HEK293 (cell line): ENCODE data around the gene TTLL7.

Experiments used
- CTCF ChIA-PET: fragments of 350-600 bp; formaldehyde crosslinking; extraction: SDS; loops from one replicate; lab custom pipeline; 2021; ENCODE audit warnings: antibody characterized with exemption; lab: Yijun Ruan, JAX
- POLR2A ChIA-PET: fragments of 300-600 bp; formaldehyde crosslinking; extraction: SDS; loops from one replicate; lab custom pipeline; 2020; ENCODE audit warnings: antibody characterized with exemption, inconsistent platforms; lab: Yijun Ruan, JAX
- H3K27ac ChIP-seq: fragments of 200-500 bp; sonication (Bioruptor generic); 2 replicates; pipeline ENCODE4 v1.5.1; 2014; ENCODE audit warnings: low read depth, low read length, control low read depth, inconsistent platforms; ENCODE audit errors: extremely low read depth
- H3K36me3 ChIP-seq, 2 experiments: fragments of 200-500 bp in 1 of 2; sonication (Bioruptor generic) in 1 of 2; 1 replicate in 1 of 2; 2 replicates in 1 of 2; pipeline ENCODE4 v1.5.1; 2014 to 2017; ENCODE audit warnings: inconsistent platforms in 2 of 2, low read length in 2 of 2; ENCODE audit not compliant: control insufficient read depth in 2 of 2, insufficient read depth in 1 of 2
- H3K4me1 ChIP-seq: fragments of 200-500 bp; sonication (Bioruptor generic); 2 replicates; pipeline ENCODE4 v1.5.1; 2014; ENCODE audit warnings: mild to moderate bottlenecking, low read length, inconsistent platforms; ENCODE audit not compliant: control insufficient read depth, insufficient read depth
- H3K4me3 ChIP-seq: 2 replicates; pipeline ENCODE4 v1.5.1; 2011; ENCODE audit warnings: low read depth, mild to moderate bottlenecking, control low read depth, low read length, moderate library complexity
- H3K9me3 ChIP-seq: fragments of 200-500 bp; sonication (Bioruptor generic); 2 replicates; pipeline ENCODE4 v1.5.1; 2014; ENCODE audit warnings: low read depth, low read length, inconsistent platforms; ENCODE audit not compliant: control insufficient read depth, insufficient read depth
- BCL11A ChIP-seq: fragments of 450-650 bp; formaldehyde crosslinking; IDR thresholded peaks from 2 replicates; pipeline ENCODE4 v1.5.1; 2016; ENCODE audit warnings: low read depth, missing biosample characterization, missing genetic modification characterization
- GLIS1 ChIP-seq: fragments of 450-650 bp; formaldehyde crosslinking; IDR thresholded peaks from 2 replicates; pipeline ENCODE4 v1.5.1; 2016; ENCODE audit warnings: missing biosample characterization, missing genetic modification characterization
- KLF1 ChIP-seq: fragments of 450-650 bp; formaldehyde crosslinking; IDR thresholded peaks from 2 replicates; pipeline ENCODE4 v1.5.1; 2016; ENCODE audit warnings: missing biosample characterization, missing genetic modification characterization
- KLF7 ChIP-seq: fragments of 450-650 bp; formaldehyde crosslinking; IDR thresholded peaks from 2 replicates; pipeline ENCODE4 v1.5.1; 2016; ENCODE audit warnings: missing biosample characterization, missing genetic modification characterization, borderline replicate concordance
- KLF9 ChIP-seq: fragments of 450-650 bp; formaldehyde crosslinking; IDR thresholded peaks from 2 replicates; pipeline ENCODE4 v1.5.1; 2016; ENCODE audit warnings: missing biosample characterization, missing genetic modification characterization, low read depth
- SP7 ChIP-seq: fragments of 450-650 bp; formaldehyde crosslinking; IDR thresholded peaks from 2 replicates; pipeline ENCODE4 v1.5.1; 2016; ENCODE audit warnings: missing biosample characterization, missing genetic modification characterization
- ZBTB1 ChIP-seq: fragments of 450-650 bp; formaldehyde crosslinking; IDR thresholded peaks from 2 replicates; pipeline ENCODE4 v1.5.1; 2016; ENCODE audit warnings: missing biosample characterization, missing genetic modification characterization
- ZBTB17 ChIP-seq: fragments of 450-650 bp; formaldehyde crosslinking; IDR thresholded peaks from 2 replicates; pipeline ENCODE4 v1.5.1; 2016; ENCODE audit warnings: missing biosample characterization, missing genetic modification characterization
- ZFP41 ChIP-seq: fragments of 450-650 bp; formaldehyde crosslinking; IDR thresholded peaks from 2 replicates; pipeline ENCODE4 v1.5.1; 2016; ENCODE audit warnings: missing biosample characterization, missing genetic modification characterization, borderline replicate concordance
- ZNF174 ChIP-seq: fragments of 450-650 bp; formaldehyde crosslinking; IDR thresholded peaks from 2 replicates; pipeline ENCODE4 v1.5.0; 2017; ENCODE audit warnings: missing biosample characterization, mild to moderate bottlenecking, missing genetic modification characterization
- ZNF184 ChIP-seq: fragments of 450-650 bp; IDR thresholded peaks from 2 replicates; pipeline ENCODE4 v1.5.1; 2018; ENCODE audit warnings: missing biosample characterization, mild to moderate bottlenecking, missing genetic modification characterization
- ZNF2 ChIP-seq: fragments of 450-650 bp; formaldehyde crosslinking; IDR thresholded peaks from 2 replicates; pipeline ENCODE4 v1.5.1; 2016; ENCODE audit warnings: missing biosample characterization, missing genetic modification characterization
- ZNF211 ChIP-seq: fragments of 450-650 bp; formaldehyde crosslinking; IDR thresholded peaks from 2 replicates; pipeline ENCODE4 v1.5.1; 2016; ENCODE audit warnings: low read depth, missing biosample characterization, missing genetic modification characterization
- ZNF24 ChIP-seq: fragments of 450-650 bp; formaldehyde crosslinking; IDR thresholded peaks from 2 replicates; pipeline ENCODE4 v1.5.1; 2016; ENCODE audit warnings: missing biosample characterization, missing genetic modification characterization
- ZNF274 ChIP-seq, 2 experiments: fragments of 200-500 bp in 1 of 2; fragments of 450-650 bp in 1 of 2; sonication (Bioruptor generic) in 1 of 2; formaldehyde crosslinking in 1 of 2; IDR thresholded peaks; 2 replicates each; pipeline versions ENCODE4 v1.5.1 to v1.6.1; 2014 to 2016; ENCODE audit warnings: borderline replicate concordance in 1 of 2, inconsistent platforms in 1 of 2, low read length in 1 of 2, missing biosample characterization in 1 of 2, missing genetic modification characterization in 1 of 2
- ZNF311 ChIP-seq: fragments of 450-650 bp; formaldehyde crosslinking; IDR thresholded peaks from 2 replicates; pipeline ENCODE4 v1.5.1; 2017; ENCODE audit warnings: missing biosample characterization, missing genetic modification characterization, borderline replicate concordance
- ZNF335 ChIP-seq: fragments of 450-650 bp; formaldehyde crosslinking; conservative IDR thresholded peaks from 2 replicates; pipeline ENCODE4 v1.5.1; 2016; ENCODE audit warnings: missing biosample characterization, missing genetic modification characterization
- ZNF394 ChIP-seq: fragments of 450-650 bp; formaldehyde crosslinking; IDR thresholded peaks from 2 replicates; pipeline ENCODE4 v1.5.1; 2016; ENCODE audit warnings: missing biosample characterization, missing genetic modification characterization, mild to moderate bottlenecking, moderate library complexity, borderline replicate concordance
- ZNF426 ChIP-seq: fragments of 450-650 bp; formaldehyde crosslinking; IDR thresholded peaks from 2 replicates; pipeline ENCODE4 v1.5.1; 2017; ENCODE audit warnings: missing biosample characterization, missing genetic modification characterization, mild to moderate bottlenecking, inconsistent platforms, moderate library complexity
- ZNF48 ChIP-seq: fragments of 450-650 bp; formaldehyde crosslinking; IDR thresholded peaks from 2 replicates; pipeline ENCODE4 v1.5.1; 2016; ENCODE audit warnings: missing biosample characterization, missing genetic modification characterization
- ZNF544 ChIP-seq: fragments of 450-650 bp; formaldehyde crosslinking; IDR thresholded peaks from 2 replicates; pipeline ENCODE4 v1.5.0; 2017; ENCODE audit warnings: missing biosample characterization, missing genetic modification characterization
- ZNF560 ChIP-seq: fragments of 450-650 bp; formaldehyde crosslinking; IDR thresholded peaks from 2 replicates; pipeline ENCODE4 v1.5.1; 2017; ENCODE audit warnings: missing biosample characterization, missing genetic modification characterization, borderline replicate concordance
- ZNF585B ChIP-seq: fragments of 450-650 bp; formaldehyde crosslinking; IDR thresholded peaks from 2 replicates; pipeline ENCODE4 v1.5.1; 2016; ENCODE audit warnings: missing biosample characterization, missing genetic modification characterization
- ZNF626 ChIP-seq: fragments of 450-650 bp; sonication (Bioruptor Pico); formaldehyde crosslinking; IDR thresholded peaks from 2 replicates; pipeline ENCODE4 v1.5.1; 2018; ENCODE audit warnings: missing biosample characterization, missing genetic modification characterization, inconsistent platforms
- ZNF629 ChIP-seq: fragments of 450-650 bp; formaldehyde crosslinking; IDR thresholded peaks from 2 replicates; pipeline ENCODE4 v1.5.1; 2017; ENCODE audit warnings: missing biosample characterization, missing genetic modification characterization
- ZNF692 ChIP-seq: fragments of 450-650 bp; formaldehyde crosslinking; IDR thresholded peaks from 2 replicates; pipeline ENCODE4 v1.5.1; 2016; ENCODE audit warnings: missing biosample characterization, missing genetic modification characterization
- TF ChIP-seq, protein P1 (sequence below): fragments of 450-650 bp; formaldehyde crosslinking; IDR thresholded peaks from 2 replicates; pipeline ENCODE4 v1.5.1; 2017; ENCODE audit warnings: missing biosample characterization, missing genetic modification characterization
- TF ChIP-seq, protein P2 (sequence below): fragments of 450-650 bp; formaldehyde crosslinking; IDR thresholded peaks from 2 replicates; pipeline ENCODE4 v1.5.1; 2016; ENCODE audit warnings: missing biosample characterization, missing genetic modification characterization, borderline replicate concordance
- TF ChIP-seq, protein P3 (sequence below): fragments of 450-650 bp; formaldehyde crosslinking; IDR thresholded peaks from 2 replicates; pipeline ENCODE4 v1.5.1; 2017; ENCODE audit warnings: missing biosample characterization, missing genetic modification characterization

TTLL7 gene

GRCh38 chr1:84027368-84027767 lies 28.4 kb upstream of the TTLL7 start (continued):
- TF ChIP-seq ZNF629 (no peak), ZNF394 (no peak), ZNF335 (no peak), ZNF2 (no peak), ZNF692 (tag by site-specific recombination) (no peak), ZNF274 (IDR thresholded peaks at IDR 0.05; ENCODE audit: low read length) (no peak), ZNF274 (tag by site-specific recombination; IDR thresholded peaks at IDR 0.05; ENCODE audit: borderline replicate concordance) (no peak), ZNF560 (no peak), ZNF544 (tag by site-specific recombination) (no peak)
- TF ChIP-seq, protein P1, sequence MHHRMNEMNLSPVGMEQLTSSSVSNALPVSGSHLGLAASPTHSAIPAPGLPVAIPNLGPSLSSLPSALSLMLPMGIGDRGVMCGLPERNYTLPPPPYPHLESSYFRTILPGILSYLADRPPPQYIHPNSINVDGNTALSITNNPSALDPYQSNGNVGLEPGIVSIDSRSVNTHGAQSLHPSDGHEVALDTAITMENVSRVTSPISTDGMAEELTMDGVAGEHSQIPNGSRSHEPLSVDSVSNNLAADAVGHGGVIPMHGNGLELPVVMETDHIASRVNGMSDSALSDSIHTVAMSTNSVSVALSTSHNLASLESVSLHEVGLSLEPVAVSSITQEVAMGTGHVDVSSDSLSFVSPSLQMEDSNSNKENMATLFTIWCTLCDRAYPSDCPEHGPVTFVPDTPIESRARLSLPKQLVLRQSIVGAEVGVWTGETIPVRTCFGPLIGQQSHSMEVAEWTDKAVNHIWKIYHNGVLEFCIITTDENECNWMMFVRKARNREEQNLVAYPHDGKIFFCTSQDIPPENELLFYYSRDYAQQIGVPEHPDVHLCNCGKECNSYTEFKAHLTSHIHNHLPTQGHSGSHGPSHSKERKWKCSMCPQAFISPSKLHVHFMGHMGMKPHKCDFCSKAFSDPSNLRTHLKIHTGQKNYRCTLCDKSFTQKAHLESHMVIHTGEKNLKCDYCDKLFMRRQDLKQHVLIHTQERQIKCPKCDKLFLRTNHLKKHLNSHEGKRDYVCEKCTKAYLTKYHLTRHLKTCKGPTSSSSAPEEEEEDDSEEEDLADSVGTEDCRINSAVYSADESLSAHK, result no peak
- TF ChIP-seq, protein P2, sequence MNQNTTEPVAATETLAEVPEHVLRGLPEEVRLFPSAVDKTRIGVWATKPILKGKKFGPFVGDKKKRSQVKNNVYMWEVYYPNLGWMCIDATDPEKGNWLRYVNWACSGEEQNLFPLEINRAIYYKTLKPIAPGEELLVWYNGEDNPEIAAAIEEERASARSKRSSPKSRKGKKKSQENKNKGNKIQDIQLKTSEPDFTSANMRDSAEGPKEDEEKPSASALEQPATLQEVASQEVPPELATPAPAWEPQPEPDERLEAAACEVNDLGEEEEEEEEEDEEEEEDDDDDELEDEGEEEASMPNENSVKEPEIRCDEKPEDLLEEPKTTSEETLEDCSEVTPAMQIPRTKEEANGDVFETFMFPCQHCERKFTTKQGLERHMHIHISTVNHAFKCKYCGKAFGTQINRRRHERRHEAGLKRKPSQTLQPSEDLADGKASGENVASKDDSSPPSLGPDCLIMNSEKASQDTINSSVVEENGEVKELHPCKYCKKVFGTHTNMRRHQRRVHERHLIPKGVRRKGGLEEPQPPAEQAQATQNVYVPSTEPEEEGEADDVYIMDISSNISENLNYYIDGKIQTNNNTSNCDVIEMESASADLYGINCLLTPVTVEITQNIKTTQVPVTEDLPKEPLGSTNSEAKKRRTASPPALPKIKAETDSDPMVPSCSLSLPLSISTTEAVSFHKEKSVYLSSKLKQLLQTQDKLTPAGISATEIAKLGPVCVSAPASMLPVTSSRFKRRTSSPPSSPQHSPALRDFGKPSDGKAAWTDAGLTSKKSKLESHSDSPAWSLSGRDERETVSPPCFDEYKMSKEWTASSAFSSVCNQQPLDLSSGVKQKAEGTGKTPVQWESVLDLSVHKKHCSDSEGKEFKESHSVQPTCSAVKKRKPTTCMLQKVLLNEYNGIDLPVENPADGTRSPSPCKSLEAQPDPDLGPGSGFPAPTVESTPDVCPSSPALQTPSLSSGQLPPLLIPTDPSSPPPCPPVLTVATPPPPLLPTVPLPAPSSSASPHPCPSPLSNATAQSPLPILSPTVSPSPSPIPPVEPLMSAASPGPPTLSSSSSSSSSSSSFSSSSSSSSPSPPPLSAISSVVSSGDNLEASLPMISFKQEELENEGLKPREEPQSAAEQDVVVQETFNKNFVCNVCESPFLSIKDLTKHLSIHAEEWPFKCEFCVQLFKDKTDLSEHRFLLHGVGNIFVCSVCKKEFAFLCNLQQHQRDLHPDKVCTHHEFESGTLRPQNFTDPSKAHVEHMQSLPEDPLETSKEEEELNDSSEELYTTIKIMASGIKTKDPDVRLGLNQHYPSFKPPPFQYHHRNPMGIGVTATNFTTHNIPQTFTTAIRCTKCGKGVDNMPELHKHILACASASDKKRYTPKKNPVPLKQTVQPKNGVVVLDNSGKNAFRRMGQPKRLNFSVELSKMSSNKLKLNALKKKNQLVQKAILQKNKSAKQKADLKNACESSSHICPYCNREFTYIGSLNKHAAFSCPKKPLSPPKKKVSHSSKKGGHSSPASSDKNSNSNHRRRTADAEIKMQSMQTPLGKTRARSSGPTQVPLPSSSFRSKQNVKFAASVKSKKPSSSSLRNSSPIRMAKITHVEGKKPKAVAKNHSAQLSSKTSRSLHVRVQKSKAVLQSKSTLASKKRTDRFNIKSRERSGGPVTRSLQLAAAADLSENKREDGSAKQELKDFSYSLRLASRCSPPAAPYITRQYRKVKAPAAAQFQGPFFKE (tag by site-specific recombination), result no peak

GRCh38 chr1:84025966-84026365 lies 27.0 kb upstream of the TTLL7 start:
- no peak for TF ChIP-seq ZBTB1 (tag by site-specific recombination)
- TF ChIP-seq, protein P3, sequence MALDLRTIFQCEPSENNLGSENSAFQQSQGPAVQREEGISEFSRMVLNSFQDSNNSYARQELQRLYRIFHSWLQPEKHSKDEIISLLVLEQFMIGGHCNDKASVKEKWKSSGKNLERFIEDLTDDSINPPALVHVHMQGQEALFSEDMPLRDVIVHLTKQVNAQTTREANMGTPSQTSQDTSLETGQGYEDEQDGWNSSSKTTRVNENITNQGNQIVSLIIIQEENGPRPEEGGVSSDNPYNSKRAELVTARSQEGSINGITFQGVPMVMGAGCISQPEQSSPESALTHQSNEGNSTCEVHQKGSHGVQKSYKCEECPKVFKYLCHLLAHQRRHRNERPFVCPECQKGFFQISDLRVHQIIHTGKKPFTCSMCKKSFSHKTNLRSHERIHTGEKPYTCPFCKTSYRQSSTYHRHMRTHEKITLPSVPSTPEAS (tag by site-specific recombination), result no peak
- no peak for TF ChIP-seq ZNF585B (tag by site-specific recombination)
- TF ChIP-seq GLIS1 (tag by site-specific recombination), result no peak
- no peak for TF ChIP-seq ZNF211 (tag by site-specific recombination)
- TF ChIP-seq SP7 (tag by site-specific recombination), result no peak
- TF ChIP-seq ZNF174 (tag by site-specific recombination), result no peak
- TF ChIP-seq ZNF24 (tag by site-specific recombination), result no peak
- TF ChIP-seq KLF7 (tag by site-specific recombination), result no peak
- no peak for TF ChIP-seq ZNF48 (tag by site-specific recombination)
- no peak for TF ChIP-seq ZNF311
- no peak for TF ChIP-seq ZNF184 (tag by site-specific recombination)
- TF ChIP-seq BCL11A (tag by site-specific recombination), result no peak
- TF ChIP-seq ZBTB17, result no peak
- TF ChIP-seq ZNF626 (tag by site-specific recombination), result no peak
- no peak for TF ChIP-seq KLF9 (tag by site-specific recombination)
- no peak for TF ChIP-seq ZNF426 (tag by site-specific recombination)
- no peak for TF ChIP-seq KLF1
- TF ChIP-seq ZFP41 (tag by site-specific recombination), result no peak
- no peak for TF ChIP-seq ZNF544 (tag by site-specific recombination)
- TF ChIP-seq, all 188 proteins: peak for 0
- Histone ChIP-seq H3K4me3 (no peak overlapping the region), H3K36me3 (no peaks in the 10 kb centered on the region), H3K9me3 (no peaks in the 10 kb centered on the region), H3K4me1 (no peaks in the 10 kb centered on the region), H3K27ac (no peak overlapping the region)
- ChIA-PET CTCF (no interaction called here), POLR2A (no interaction called here)
